SK-N-SH treated with all-trans-retinoic acid at 6 μM for 48 hours (cell line): Measurements from ENCODE around the gene MOK.

Experiments used
- CSDC2 ChIP-seq: fragments of 250-450 bp; sonication (Bioruptor Pico); IDR thresholded peaks from 2 replicates; pipeline ENCODE4 v1.5.0; 2020; ENCODE audit warnings: mild to moderate bottlenecking, moderate library complexity
- PATZ1 ChIP-seq: fragments of 250-450 bp; sonication (Bioruptor Pico); IDR thresholded peaks from 2 replicates; pipeline ENCODE4 v1.8.0; 2020; ENCODE audit warnings: mild to moderate bottlenecking, moderate library complexity, borderline replicate concordance
- PPARA ChIP-seq: fragments of 250-450 bp; sonication (Bioruptor Pico); IDR thresholded peaks from 2 replicates; pipeline ENCODE4 v1.5.0; 2020; ENCODE audit warnings: mild to moderate bottlenecking, borderline replicate concordance
- RARB ChIP-seq: fragments of 250-450 bp; sonication (Bioruptor Pico); IDR thresholded peaks from 2 replicates; pipeline ENCODE4 v1.8.0; 2021; ENCODE audit warnings: mild to moderate bottlenecking, moderate library complexity
- TOX ChIP-seq: fragments of 250-450 bp; sonication (Bioruptor Pico); IDR thresholded peaks from 2 replicates; pipeline ENCODE4 v1.8.0; 2021; ENCODE audit warnings: mild to moderate bottlenecking, moderate library complexity, borderline replicate concordance
- ZC3H10 ChIP-seq: fragments of 250-450 bp; sonication (Bioruptor Pico); IDR thresholded peaks from 2 replicates; pipeline ENCODE4 v1.5.1; 2021; ENCODE audit warnings: mild to moderate bottlenecking, moderate library complexity
- ZFP3 ChIP-seq: fragments of 250-450 bp; sonication (Bioruptor Pico); IDR thresholded peaks from 2 replicates; pipeline ENCODE4 v1.5.0; 2020; ENCODE audit warnings: mild to moderate bottlenecking, moderate library complexity
- ZFP30 ChIP-seq: fragments of 450-650 bp; formaldehyde crosslinking; IDR thresholded peaks from 2 replicates; pipeline ENCODE4 v1.5.0; 2022; ENCODE audit warnings: mild to moderate bottlenecking, moderate library complexity
- ZNF565 ChIP-seq: fragments of 450-650 bp; formaldehyde crosslinking; conservative IDR thresholded peaks from 2 replicates; pipeline ENCODE4 v1.5.0; 2020; ENCODE audit warnings: low read depth, mild to moderate bottlenecking, moderate library complexity

- TF ChIP-seq PPARA (CRISPR knock-in tag) = no peak
- no peak for TF ChIP-seq ZFP3 (CRISPR knock-in tag)
- no peak for TF ChIP-seq RARB (CRISPR knock-in tag)
- no peak for TF ChIP-seq CSDC2 (CRISPR knock-in tag)
- TF ChIP-seq ZNF565 = no peak
- no peak for TF ChIP-seq TOX
- no peak for TF ChIP-seq ZC3H10 (CRISPR knock-in tag)
- TF ChIP-seq PATZ1 (CRISPR knock-in tag) = no peak
- no peak for TF ChIP-seq ZFP30
Observed at GRCh38 chr14:102315121-102315520, 10.2 kb upstream of the MOK start.
